ENCODE results near the gene HNRNPDL.
"Not testable (repeated sequence)": the region's sequence is repeated elsewhere in the genome, so short reads cannot be mapped to it uniquely, and the experiment has no call there.

HNRNPDL gene

GRCh38 chr4:82430193-82430963 lies at the start of gene HNRNPDL, which contains the start of gene ENOPH1:
HNRNPDL (minus strand) TSS chr4:82430462; CDS start chr4:82429690, 772 bp downstream.
ENOPH1 (plus strand) TSS chr4:82430590; CDS start chr4:82430830, 240 bp downstream.
- DNase-seq (ENCODE audit: low spot score) = peak; percentile 92

GRCh38 chr4:82479562-82479961 lies 49.3 kb upstream of the HNRNPDL start:
- DNase-seq (ENCODE audit: low spot score) = no peak

GRCh38 chr4:82477469-82477868 lies 47.2 kb upstream of the HNRNPDL start:
- DNase-seq (ENCODE audit: low spot score) = not testable (repeated sequence)

GRCh38 chr4:82475931-82476330 lies 45.7 kb upstream of the HNRNPDL start:
- DNase-seq (ENCODE audit: low spot score) = not testable (repeated sequence)

GRCh38 chr4:82473621-82474164 lies 43.4 kb upstream of the HNRNPDL start:
- DNase-seq (ENCODE audit: low spot score) = no peak

- DNase-seq (ENCODE audit: low spot score) = not testable (repeated sequence)
Observed at GRCh38 chr4:82473080-82473479, 42.8 kb upstream of the HNRNPDL start.

- no peak for DNase-seq (ENCODE audit: low spot score)
Observed at GRCh38 chr4:82469791-82470345, 39.6 kb upstream of the HNRNPDL start.

GRCh38 chr4:82467471-82467870 lies 37.2 kb upstream of the HNRNPDL start:
- no peak for DNase-seq (ENCODE audit: low spot score)

- DNase-seq (ENCODE audit: low spot score) = no peak
Observed at GRCh38 chr4:82463221-82463620, 33.0 kb upstream of the HNRNPDL start.

GRCh38 chr4:82462415-82462831 lies 32.2 kb upstream of the HNRNPDL start:
- DNase-seq (ENCODE audit: low spot score) = peak; percentile 80

- DNase-seq (ENCODE audit: low spot score) = no peak
Observed at GRCh38 chr4:82461710-82462109, 31.4 kb upstream of the HNRNPDL start.

GRCh38 chr4:82458729-82459128 lies 28.5 kb upstream of the HNRNPDL start:
- no peak for DNase-seq (ENCODE audit: low spot score)

GRCh38 chr4:82457266-82457665 lies 27.0 kb upstream of the HNRNPDL start:
- DNase-seq (ENCODE audit: low spot score) = no peak

GRCh38 chr4:82452026-82452425 lies 21.8 kb upstream of the HNRNPDL start:
- DNase-seq (ENCODE audit: low spot score) = no peak

- DNase-seq (ENCODE audit: low spot score) = no peak
Observed at GRCh38 chr4:82450966-82451755, 20.9 kb upstream of the HNRNPDL start.

GRCh38 chr4:82447886-82448285 lies 17.6 kb upstream of the HNRNPDL start:
- DNase-seq (ENCODE audit: low spot score) = no peak

- DNase-seq (ENCODE audit: low spot score) = no peak
Observed at GRCh38 chr4:82439088-82439487, 8.8 kb upstream of the HNRNPDL start.

- DNase-seq (ENCODE audit: low spot score) = no peak
Observed at GRCh38 chr4:82437285-82438005, 7.2 kb upstream of the HNRNPDL start.

GRCh38 chr4:82436780-82437179 lies 6.5 kb upstream of the HNRNPDL start:
- no peak for DNase-seq (ENCODE audit: low spot score)

- no peak for DNase-seq (ENCODE audit: low spot score)
Observed at GRCh38 chr4:82436130-82436529, 5.9 kb upstream of the HNRNPDL start.

GRCh38 chr4:82434949-82435348 lies 4.7 kb upstream of the HNRNPDL start:
- DNase-seq (ENCODE audit: low spot score) = no peak

- DNase-seq (ENCODE audit: low spot score) = no peak
Observed at GRCh38 chr4:82433791-82434190, 3.5 kb upstream of the HNRNPDL start.
